GM12891 (cell line): ENCODE results near the gene ZIC1.

Experiments used
- DNase-seq: peaks from one replicate; pipeline ENCODE4 v3.0.0; 2011; ENCODE audit warnings: low spot score; ENCODE audit not compliant: insufficient read length
- FAIRE-seq: peaks from 2 replicates; lab custom pipeline; 2011; peaks lifted over from hg19 to GRCh38; lab: Jason Lieb, UNC
- PAX5 ChIP-seq: IDR thresholded peaks from 2 replicates; pipeline ENCODE4 v1.6.1; 2011; ENCODE audit warnings: low read length, moderate library complexity, mild to moderate bottlenecking; ENCODE audit not compliant: insufficient read depth, severe bottlenecking
- POLR2A ChIP-seq: IDR thresholded peaks from 2 replicates; pipeline ENCODE4 v1.6.1; 2011; ENCODE audit warnings: low read depth, low read length, control low read depth
- POLR2AphosphoS5 ChIP-seq: IDR thresholded peaks from 2 replicates; pipeline ENCODE4 v1.6.1; 2011; ENCODE audit warnings: low read depth, low read length, control low read depth
- POU2F2 ChIP-seq: IDR thresholded peaks from 2 replicates; pipeline ENCODE4 v1.6.1; 2011; ENCODE audit warnings: low read depth, mild to moderate bottlenecking, control low read depth, low read length, moderate library complexity
- SPI1 ChIP-seq: IDR thresholded peaks from 2 replicates; pipeline ENCODE4 v1.6.1; 2011; ENCODE audit warnings: low read depth, low read length, control low read depth
- TAF1 ChIP-seq: IDR thresholded peaks from 2 replicates; pipeline ENCODE4 v1.6.1; 2011; ENCODE audit warnings: low read depth, low read length, control low read depth

ZIC1 gene

DNA sequence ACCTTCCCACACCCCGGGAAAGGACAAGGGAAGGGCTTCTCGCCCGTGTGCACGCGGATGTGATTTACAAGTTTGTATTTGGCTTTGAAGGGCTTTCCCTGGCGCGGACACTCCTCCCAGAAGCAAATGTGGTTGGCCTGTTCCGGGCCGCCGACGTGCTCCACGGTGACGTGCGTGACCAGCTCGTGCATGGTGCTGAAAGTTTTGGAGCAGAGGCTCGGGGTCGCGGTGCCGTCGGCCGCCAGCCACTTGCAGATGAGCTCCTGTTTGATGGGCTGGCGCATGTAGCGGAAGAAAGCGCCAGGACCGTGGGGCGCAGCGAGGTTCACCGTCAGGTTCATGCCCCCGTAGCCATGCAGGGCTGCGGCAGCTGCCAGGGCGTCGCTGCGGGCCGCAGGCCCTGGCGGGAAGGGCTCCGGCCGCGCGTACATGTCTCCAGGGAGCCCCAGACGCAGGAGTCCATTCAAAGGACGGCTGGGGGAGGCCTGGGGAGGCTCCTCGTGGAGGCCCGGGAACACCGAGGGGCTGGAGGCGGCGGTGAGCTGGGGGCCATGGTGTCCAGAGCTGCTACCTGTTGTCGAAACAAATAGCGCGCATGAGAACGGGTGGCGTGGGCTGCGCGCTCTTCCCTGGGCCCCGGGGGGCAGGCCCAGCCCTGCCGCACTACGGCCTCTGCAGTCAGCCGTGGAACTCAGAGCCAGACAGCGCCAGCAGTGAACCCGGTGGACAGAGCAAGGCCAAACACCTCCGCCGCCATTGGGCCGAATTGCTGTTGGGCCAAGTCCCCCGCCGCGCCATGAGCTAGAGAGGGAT, 13.1 kb upstream of the ZIC1 start:
- TF ChIP-seq PAX5 (no peak), POLR2A (no peak), TAF1 (no peak), POLR2AphosphoS5 (no peak), POU2F2 (no peak), SPI1 (no peak)
- no peak for FAIRE-seq
- no peak for DNase-seq

DNA sequence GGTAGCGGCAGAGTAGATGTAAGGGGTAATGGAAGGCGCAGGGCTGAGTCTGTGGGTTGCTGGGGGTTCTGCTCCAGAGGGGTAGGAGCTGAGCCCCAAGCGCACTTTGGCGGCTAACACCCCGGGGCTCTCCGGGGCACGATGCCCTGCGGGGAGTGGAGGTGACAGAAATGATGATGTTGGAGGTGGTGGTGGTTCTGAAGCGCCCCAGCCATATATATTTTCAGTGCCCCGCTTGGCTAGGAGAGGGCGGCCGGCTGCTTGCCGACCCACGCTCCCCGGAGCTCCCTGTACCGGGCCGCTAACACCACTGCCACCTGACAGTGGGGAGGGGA, 12.5 kb upstream of the ZIC1 start:
- FAIRE-seq (no peak), DNase-seq (no peak)
- TF ChIP-seq POLR2A = no peak
- TF ChIP-seq POU2F2 = no peak
- no peak for TF ChIP-seq SPI1
- no peak for TF ChIP-seq TAF1
- no peak for TF ChIP-seq PAX5
- TF ChIP-seq POLR2AphosphoS5 = no peak

DNA sequence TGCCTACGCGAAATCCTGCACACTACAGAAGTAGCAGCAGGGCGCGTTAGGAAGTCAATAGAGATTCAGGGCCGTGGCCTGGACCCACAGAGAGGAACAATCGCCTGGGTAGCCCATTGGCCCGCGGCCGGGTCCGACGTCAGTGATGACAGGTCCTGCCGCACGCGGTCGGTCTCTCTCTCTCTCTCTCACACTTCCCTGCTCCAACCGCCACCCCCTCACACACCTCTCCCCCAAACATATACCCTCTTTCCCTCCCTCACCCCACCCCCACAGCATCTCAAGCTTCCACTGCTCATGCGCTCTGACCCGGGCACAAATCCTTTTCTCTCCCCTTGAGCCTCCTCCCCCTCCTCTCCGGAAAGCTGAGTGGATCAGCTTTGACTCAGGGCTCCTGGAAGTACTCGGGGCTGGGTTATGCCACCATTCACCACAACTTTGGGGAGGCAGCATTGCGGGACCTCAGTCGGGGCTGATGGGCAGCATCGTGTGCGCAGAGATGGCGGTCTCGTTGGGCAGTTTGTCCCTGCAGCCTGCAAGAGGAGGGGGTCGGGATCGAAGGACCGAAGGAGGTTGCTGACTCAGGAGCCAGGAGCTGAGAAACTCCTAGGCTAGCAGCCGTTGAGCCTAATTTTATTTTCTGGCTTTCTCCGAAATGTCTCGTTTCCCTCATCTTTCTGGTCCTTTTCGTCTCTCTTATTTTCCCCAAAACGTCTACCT, 11.8 kb upstream of the ZIC1 start:
- TF ChIP-seq PAX5 = no peak
- DNase-seq (no peak), FAIRE-seq (no peak)

DNA sequence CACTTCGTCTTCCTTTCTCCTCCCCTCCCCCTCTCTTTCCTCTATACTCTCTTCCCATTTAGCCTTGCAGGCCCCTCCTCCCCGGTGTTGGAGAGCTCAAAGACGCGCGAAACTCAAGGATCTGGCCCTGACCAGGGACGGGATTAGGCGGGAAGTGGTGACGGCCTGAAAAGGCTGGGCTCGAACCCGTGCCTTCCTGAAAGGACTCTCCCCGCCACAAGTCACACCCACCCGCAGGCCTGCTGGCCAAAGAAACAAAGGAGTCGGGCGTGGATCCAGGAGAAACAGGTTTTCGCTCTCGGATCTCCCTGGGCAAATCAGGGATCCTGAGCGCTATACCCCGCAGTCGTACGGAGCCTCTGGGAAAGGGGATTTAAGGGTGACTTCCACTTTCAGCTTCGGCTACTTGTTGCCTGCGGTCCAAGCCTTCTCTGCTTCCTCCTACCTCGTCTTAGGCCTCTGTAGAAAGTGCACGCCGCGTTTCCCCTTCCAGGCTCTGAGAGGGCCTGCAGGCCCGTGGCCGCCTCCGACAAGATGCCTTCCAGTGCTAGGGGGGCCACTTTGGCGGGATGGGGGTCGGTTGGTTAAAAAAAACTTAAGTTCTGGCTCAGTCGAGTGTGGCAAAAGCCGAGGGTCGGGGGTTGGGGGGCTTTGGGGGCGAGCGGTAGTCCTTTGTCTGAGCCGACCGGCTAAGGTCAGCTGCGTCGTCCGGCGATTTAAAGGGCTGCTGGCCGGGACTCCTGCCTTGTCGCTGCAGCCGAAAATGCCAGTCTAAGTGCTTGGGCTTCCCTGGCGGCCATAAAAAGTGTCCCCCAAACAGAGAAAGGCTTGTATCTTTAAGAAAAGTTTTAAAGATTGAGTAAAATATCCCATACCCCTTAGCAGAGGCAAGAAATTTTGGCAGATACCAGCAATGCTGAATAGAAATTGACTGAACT, 11.0 kb upstream of the ZIC1 start:
- DNase-seq = no peak
- TF ChIP-seq POLR2A (no peak), TAF1 (no peak), POU2F2 (no peak), PAX5 (no peak), SPI1 (no peak), POLR2AphosphoS5 (no peak)
- FAIRE-seq = no peak

DNA sequence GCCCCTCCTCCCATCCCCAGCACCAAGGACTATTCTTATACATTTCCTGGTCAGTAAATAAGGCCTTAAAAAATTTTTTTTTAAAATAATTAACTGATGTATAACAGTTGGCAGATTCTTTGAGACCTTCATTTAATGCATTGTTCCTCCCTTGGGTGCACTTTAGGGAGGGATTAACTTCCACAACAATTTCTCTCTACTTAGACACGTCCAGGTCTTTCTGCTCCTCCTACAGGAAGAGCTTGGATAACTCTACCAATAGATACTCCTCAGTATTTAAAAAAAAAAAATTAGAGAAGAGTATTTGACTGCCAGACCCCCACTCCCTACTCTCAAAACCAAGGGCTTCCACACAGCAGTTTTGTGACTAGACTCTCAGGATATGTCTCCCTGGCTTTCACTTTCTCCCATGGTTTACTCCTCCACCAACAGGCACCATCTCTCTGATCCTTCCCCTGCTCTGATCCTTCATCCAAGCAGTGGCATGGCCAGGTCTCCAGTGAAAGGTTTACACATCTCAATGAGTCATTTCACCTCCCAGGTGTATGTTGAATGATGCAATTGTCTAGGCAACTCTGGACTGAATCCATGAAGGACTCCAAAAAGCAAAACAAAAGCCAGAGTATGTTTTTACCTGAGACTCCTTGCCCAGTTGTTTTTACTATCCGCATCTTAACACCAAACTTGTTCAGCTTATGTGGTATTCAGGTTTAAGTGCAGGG, 10.2 kb upstream of the ZIC1 start:
- FAIRE-seq (no peak), DNase-seq (no peak)
- TF ChIP-seq POU2F2 (no peak), PAX5 (no peak)

DNA sequence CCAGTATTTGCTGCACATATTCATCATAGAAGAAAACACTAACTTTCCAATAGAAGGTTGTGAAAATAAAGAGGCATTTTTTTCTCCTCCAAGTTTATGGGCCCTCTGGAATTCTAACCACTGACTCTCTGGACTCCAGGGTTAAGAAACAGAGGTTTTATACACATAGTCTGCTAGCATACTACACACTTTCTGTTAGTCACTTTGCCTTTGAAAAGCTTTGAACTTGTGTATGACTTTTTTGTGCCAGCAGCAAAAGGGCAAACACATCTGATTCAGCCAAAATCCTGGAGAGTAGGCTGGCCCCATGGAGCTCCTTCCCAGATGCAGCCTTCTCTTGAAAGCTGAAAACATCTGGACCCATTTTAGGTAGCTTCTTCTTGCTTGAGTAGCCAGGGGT, 9.1 kb upstream of the ZIC1 start:
- no peak for FAIRE-seq
- DNase-seq = no peak
- TF ChIP-seq SPI1 (no peak), POLR2AphosphoS5 (no peak), TAF1 (no peak), POLR2A (no peak), PAX5 (no peak), POU2F2 (no peak)

DNA sequence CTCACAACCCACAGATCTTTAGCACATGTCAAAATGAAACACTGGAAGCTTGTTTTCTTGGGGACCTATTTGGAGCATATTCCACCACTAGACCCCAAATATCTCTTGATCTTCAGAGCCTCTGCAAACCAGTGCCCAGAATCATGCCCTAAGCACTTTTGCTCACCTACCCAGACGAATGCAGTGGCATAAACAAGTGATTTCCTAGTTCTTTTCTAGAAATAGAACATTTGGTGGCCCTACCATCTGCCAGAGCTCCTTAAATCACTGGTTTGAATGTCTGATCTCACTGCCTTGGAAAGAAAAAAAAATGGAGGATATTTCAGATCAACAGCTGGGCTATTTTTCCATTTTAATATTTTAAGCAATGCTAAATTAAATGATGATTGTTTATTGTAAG, 8.2 kb upstream of the ZIC1 start:
- DNase-seq = no peak
- FAIRE-seq = no peak
- TF ChIP-seq POLR2A (no peak), POLR2AphosphoS5 (no peak), TAF1 (no peak), SPI1 (no peak), POU2F2 (no peak), PAX5 (no peak)

DNA sequence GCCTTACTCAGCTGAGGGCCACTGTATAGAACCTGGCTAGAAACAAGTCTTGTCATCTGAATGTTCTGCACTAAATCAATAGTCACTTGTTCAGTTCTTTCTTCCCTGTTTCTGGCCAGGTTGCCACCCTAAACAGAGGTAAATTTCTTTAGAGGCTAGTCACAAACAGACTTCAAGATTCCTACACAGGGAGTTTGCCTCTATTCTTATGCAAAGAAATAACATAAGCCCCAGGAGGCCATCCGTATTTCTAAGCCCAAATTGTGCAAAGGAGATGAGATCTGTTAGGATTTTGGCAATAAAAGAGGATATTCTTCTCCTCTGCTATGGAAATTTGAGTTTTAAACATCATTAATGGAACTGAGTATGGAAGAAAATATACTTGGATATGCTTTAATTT, 7.7 kb upstream of the ZIC1 start:
- no peak for TF ChIP-seq PAX5
- TF ChIP-seq SPI1 = no peak
- no peak for TF ChIP-seq POLR2AphosphoS5
- no peak for TF ChIP-seq POLR2A
- TF ChIP-seq TAF1 = no peak
- TF ChIP-seq POU2F2 = no peak
- FAIRE-seq (no peak), DNase-seq (no peak)

DNA sequence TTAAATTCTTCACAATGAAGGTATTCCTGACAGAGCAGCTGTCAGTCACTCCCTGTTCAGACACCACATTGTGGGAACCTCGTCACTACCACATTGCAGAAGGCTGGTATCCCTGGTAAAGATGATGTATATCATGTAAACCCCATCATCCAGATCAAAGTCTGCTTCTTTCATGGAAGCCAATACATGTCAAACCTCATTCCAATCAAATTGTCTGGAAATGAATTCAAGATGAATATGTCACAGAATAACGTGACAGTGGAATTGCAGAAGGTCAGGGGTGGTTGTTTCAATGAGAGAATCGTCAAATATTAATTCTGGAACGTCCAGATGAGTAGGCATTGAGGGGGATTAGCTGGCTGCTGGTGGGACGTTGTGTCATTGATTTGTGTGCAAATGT, 7.0 kb upstream of the ZIC1 start:
- DNase-seq = no peak
- no peak for FAIRE-seq
- TF ChIP-seq PAX5 (no peak), TAF1 (no peak), POLR2AphosphoS5 (no peak), SPI1 (no peak)
